IMR-90 (cell line): ENCODE measurements around the gene APPBP2. TPM values are rescaled to one million over a fixed set of nuclear protein-coding genes. Genes with fewer than 3 reads are reported as not detected.

Source experiments
- ATAC-seq: fragments of 200-7000 bp; cut with Tn5 transposase; 2 replicates; pipeline ENCODE4 v1.9.1; 2020; ENCODE audit warnings: low read depth, mild to moderate bottlenecking, moderate library complexity
- BruUV-seq: library from RNA; stranded (reverse); fragments of 400-500 nt; replicated peaks from 2 replicates; lab custom pipeline; 2021; lab: Mats Ljungman, UMichigan
- CTCF ChIA-PET: fragments of 300-600 bp; formaldehyde crosslinking; extraction: SDS; loops from one replicate; lab custom pipeline; 2021; ENCODE audit warnings: antibody characterized with exemption; lab: Yijun Ruan, JAX
- POLR2A ChIA-PET: fragments of 300-600 bp; sonication (Branson Sonifier 250); formaldehyde crosslinking; loops from one replicate; lab custom pipeline; 2022; ENCODE audit warnings: antibody characterized with exemption; ENCODE audit not compliant: unreplicated experiment; lab: Charles Lee
- DNase-seq: peaks from one replicate; pipeline ENCODE4 v3.0.0; 2013
- H2AFZ ChIP-seq: replicated peaks from 2 replicates; pipeline ENCODE3; 2013; ENCODE audit warnings: low read length, mild to moderate bottlenecking; ENCODE audit not compliant: poor library complexity
- H2AK5ac ChIP-seq: 2 replicates; pipeline ENCODE4 v1.6.1; 2013; ENCODE audit warnings: low read depth, low read length, inconsistent platforms
- H2AK9ac ChIP-seq: replicated peaks from 2 replicates; pipeline ENCODE3; 2013; ENCODE audit warnings: mild to moderate bottlenecking, low read depth, low read length, moderate library complexity; ENCODE audit not compliant: poor library complexity
- H2BK120ac ChIP-seq: 2 replicates; pipeline ENCODE4 v1.6.1; 2013; ENCODE audit warnings: low read depth, low read length, inconsistent platforms
- H2BK15ac ChIP-seq: 3 replicates; pipeline ENCODE4 v1.6.1; 2013; ENCODE audit warnings: low read depth, low read length, inconsistent platforms
- H2BK20ac ChIP-seq: 2 replicates; pipeline ENCODE4 v1.6.1; 2013; ENCODE audit warnings: low read depth, mild to moderate bottlenecking, inconsistent platforms, low read length, moderate library complexity
- H2BK5ac ChIP-seq: 2 replicates; pipeline ENCODE4 v1.6.1; 2013; ENCODE audit warnings: mild to moderate bottlenecking, low read depth, low read length, inconsistent platforms; ENCODE audit not compliant: poor library complexity, severe bottlenecking
- H3K14ac ChIP-seq: replicated peaks from 2 replicates; pipeline ENCODE4 v1.6.1; 2013; ENCODE audit warnings: low read depth, low read length, inconsistent platforms
- H3K18ac ChIP-seq: 2 replicates; pipeline ENCODE4 v1.6.1; 2013; ENCODE audit warnings: low read depth, low read length, control low read depth
- H3K23ac ChIP-seq: 2 replicates; pipeline ENCODE4 v1.6.1; 2013; ENCODE audit warnings: low read depth, low read length, inconsistent platforms
- H3K27ac ChIP-seq: 2 replicates; pipeline ENCODE4 v1.5.1; 2013; ENCODE audit warnings: mild to moderate bottlenecking, control low read depth, low read length; ENCODE audit not compliant: insufficient read depth
- H3K27me3 ChIP-seq: 2 replicates; pipeline ENCODE4 v1.6.1; 2013; ENCODE audit warnings: low read length; ENCODE audit not compliant: control insufficient read depth, insufficient read depth
- H3K36me3 ChIP-seq: 2 replicates; pipeline ENCODE4 v1.6.1; 2013; ENCODE audit warnings: low read length, mixed read lengths; ENCODE audit not compliant: control insufficient read depth, insufficient read depth
- H3K4ac ChIP-seq: 2 replicates; pipeline ENCODE4 v1.6.1; 2013; ENCODE audit warnings: low read depth, low read length, inconsistent platforms
- H3K4me1 ChIP-seq: 2 replicates; pipeline ENCODE4 v1.6.1; 2013; ENCODE audit warnings: low read length, mixed read lengths; ENCODE audit not compliant: control insufficient read depth, insufficient read depth
- H3K4me2 ChIP-seq: 2 replicates; pipeline ENCODE4 v1.6.1; 2013; ENCODE audit warnings: low read depth, mild to moderate bottlenecking, control low read depth, low read length, moderate library complexity
- H3K4me3 ChIP-seq: 2 replicates; pipeline ENCODE4 v1.5.1; 2013; ENCODE audit warnings: low read depth, mild to moderate bottlenecking, control low read depth, low read length, moderate library complexity; ENCODE audit not compliant: insufficient read depth
- H3K56ac ChIP-seq: 2 replicates; pipeline ENCODE4 v1.6.1; 2013; ENCODE audit warnings: low read length, inconsistent platforms; ENCODE audit not compliant: insufficient read depth; ENCODE audit errors: extremely low read depth
- H3K79me1 ChIP-seq, 2 experiments: 2 replicates each; pipeline ENCODE4 v1.6.1; 2013; ENCODE audit warnings: low read length in 2 of 2, inconsistent platforms in 1 of 2, low read depth in 1 of 2
- H3K9ac ChIP-seq: 2 replicates; pipeline ENCODE4 v1.6.1; 2013; ENCODE audit warnings: low read depth, low read length, control low read depth
- H3K9me1 ChIP-seq: 2 replicates; pipeline ENCODE4 v1.6.1; 2013; ENCODE audit warnings: low read length, inconsistent platforms; ENCODE audit not compliant: insufficient read depth
- H3K9me3 ChIP-seq: 2 replicates; pipeline ENCODE4 v1.6.1; 2013; ENCODE audit warnings: low read length; ENCODE audit not compliant: control insufficient read depth, insufficient read depth
- H4K20me1 ChIP-seq: 2 replicates; pipeline ENCODE4 v1.6.1; 2013; ENCODE audit warnings: low read length, inconsistent platforms; ENCODE audit not compliant: insufficient read depth
- H4K5ac ChIP-seq: 2 replicates; pipeline ENCODE4 v1.6.1; 2013; ENCODE audit warnings: mild to moderate bottlenecking, low read depth, low read length, control low read depth
- H4K8ac ChIP-seq, 2 experiments: 2 replicates each; pipeline ENCODE4 v1.6.1; 2013; ENCODE audit warnings: low read depth in 2 of 2, low read length in 2 of 2, control low read depth in 1 of 2, inconsistent platforms in 1 of 2
- H4K91ac ChIP-seq: 2 replicates; pipeline ENCODE4 v1.6.1; 2013; ENCODE audit warnings: low read depth, low read length, inconsistent platforms; ENCODE audit not compliant: insufficient read depth
- BHLHE40 ChIP-seq: fragments of 150-350 bp; IDR thresholded peaks from 2 replicates; pipeline ENCODE4 v1.6.1; 2016; ENCODE audit warnings: mild to moderate bottlenecking, low read depth, low read length
- CEBPB ChIP-seq: IDR thresholded peaks from 2 replicates; pipeline ENCODE4 v1.6.1; 2012; ENCODE audit warnings: low read depth, low read length, improper control_type of control experiment
- CHD1 ChIP-seq: IDR thresholded peaks from 2 replicates; pipeline ENCODE4 v1.6.1; 2012; ENCODE audit warnings: low read depth, low read length, improper control_type of control experiment
- CTCF ChIP-seq: conservative IDR thresholded peaks from 2 replicates; pipeline ENCODE4 v1.5.1; 2012; ENCODE audit warnings: mild to moderate bottlenecking, low read depth, low read length, improper control_type of control experiment
- ELK1 ChIP-seq: fragments of 150-350 bp; IDR thresholded peaks from 2 replicates; pipeline ENCODE4 v1.6.1; 2016; ENCODE audit warnings: low read depth, mild to moderate bottlenecking, low read length, moderate library complexity, borderline replicate concordance
- FOS ChIP-seq: fragments of 150-350 bp; IDR thresholded peaks from 2 replicates; pipeline ENCODE4 v1.6.1; 2016; ENCODE audit warnings: low read depth, low read length
- MAFK ChIP-seq: IDR thresholded peaks from 2 replicates; pipeline ENCODE4 v1.6.1; 2012; ENCODE audit warnings: low read depth, low read length, improper control_type of control experiment
- MAZ ChIP-seq: IDR thresholded peaks from 2 replicates; pipeline ENCODE4 v1.6.1; 2012; ENCODE audit warnings: low read depth, mild to moderate bottlenecking, low read length, improper control_type of control experiment, moderate library complexity, borderline replicate concordance
- MXI1 ChIP-seq: IDR thresholded peaks from 2 replicates; pipeline ENCODE4 v1.6.1; 2012; ENCODE audit warnings: low read depth, mild to moderate bottlenecking, low read length, moderate library complexity, borderline replicate concordance
- NFE2L2 ChIP-seq: fragments of 150-350 bp; IDR thresholded peaks from 2 replicates; pipeline ENCODE4 v1.6.1; 2016; ENCODE audit warnings: low read depth, mild to moderate bottlenecking, low read length
- POLR2A ChIP-seq: IDR thresholded peaks from 2 replicates; pipeline ENCODE4 v1.6.1; 2012; ENCODE audit warnings: mild to moderate bottlenecking, low read depth, low read length
- RAD21 ChIP-seq: IDR thresholded peaks from 2 replicates; pipeline ENCODE4 v1.6.1; 2012; ENCODE audit warnings: low read length, improper control_type of control experiment
- RCOR1 ChIP-seq: IDR thresholded peaks from 2 replicates; pipeline ENCODE4 v1.6.1; 2012; ENCODE audit warnings: mild to moderate bottlenecking, low read length, improper control_type of control experiment; ENCODE audit not compliant: insufficient replicate concordance
- RFX5 ChIP-seq: IDR thresholded peaks from 2 replicates; pipeline ENCODE4 v1.8.0; 2012; ENCODE audit warnings: low read depth, mild to moderate bottlenecking, low read length, moderate library complexity
- SMC3 ChIP-seq: fragments of 150-350 bp; IDR thresholded peaks from 2 replicates; pipeline ENCODE4 v1.6.1; 2016; ENCODE audit warnings: low read depth, mild to moderate bottlenecking, antibody characterized with exemption, low read length, moderate library complexity
- USF2 ChIP-seq: fragments of 150-350 bp; IDR thresholded peaks from 2 replicates; pipeline ENCODE4 v1.6.1; 2017; ENCODE audit warnings: mild to moderate bottlenecking, antibody characterized with exemption, low read length, low read depth
- WGBS, 2 experiments: methylation state at CpG; one replicate each; pipeline versions ENCODE4 v1.1.5 to v1.1.7; 2013; ENCODE audit warnings: missing lambda C conversion rate in 2 of 2; ENCODE audit not compliant: insufficient read length in 1 of 2; ENCODE audit errors: extremely low coverage in 2 of 2; 5-methylcytosine and 5-hydroxymethylcytosine counted together
- dilution Hi-C: fragments of 300-500 bp; cut with HindIII; formaldehyde crosslinking; loops from one replicate; pipeline ENCODE4 v1.14.3; 2018; ENCODE audit warnings: low sequenced_read_pairs; ENCODE audit not compliant: unreplicated experiment
- in situ Hi-C: fragments of 300-500 bp; cut with MboI; formaldehyde crosslinking; loops from 3 replicates; pipeline ENCODE4 v1.14.3; 2019; ENCODE audit warnings: low sequenced_read_pairs, inconsistent platforms, mixed read lengths
- intact Hi-C: fragments of 100-400 bp; cut with micrococcal nuclease; formaldehyde crosslinking; loops from 2 replicates; pipeline ENCODE4 v1.10.0; 2022
- polyA plus RNA-seq, 3 experiments: library from polyadenylated mRNA; depleted of rRNA; stranded (reverse); fragments of >200 nt; gene quantifications; 2 replicates each; pipeline ENCODE4 v1.2.3, GENCODE V29; 2012; ENCODE audit warnings: low replicate concordance in 1 of 3
- total RNA-seq: library from RNA; depleted of rRNA; stranded (reverse); fragments of >200 nt; gene quantifications from 2 replicates; pipeline ENCODE4 v1.2.3, GENCODE V29; 2012

Gene APPBP2
- total and polyA plus RNA-seq, 2 of the 4 experiments (the other 2 are of a cell fraction): 12.3 to 93.9 TPM

GRCh38 chr17:60539807-60540206 is 13.8 kb upstream of the APPBP2 start:
- Histone ChIP-seq H3K4me3 (no peak overlapping the region), H3K4me2 (no peak overlapping the region), H3K79me1 (no peaks in the 10 kb centered on the region; a peak in 1 of 4 replicates), H2BK120ac (no peak overlapping the region), H3K27ac (no peak overlapping the region), H2BK20ac (no peak overlapping the region), H3K23ac (no peak overlapping the region), H4K91ac (no peak overlapping the region), H3K36me3 (no peaks in the 10 kb centered on the region), H3K9ac (no peak overlapping the region), H2AK9ac (no peak overlapping the region), H2AK5ac (no peak overlapping the region), H3K18ac (no peak overlapping the region), H3K4me1 (peaks cover 10% of the 10 kb centered on the region), H2BK5ac (no peak overlapping the region), H3K56ac (no peak overlapping the region), H3K9me1 (peaks cover 3% of the 10 kb centered on the region; the same call in 1 of the 2 replicates), H3K9me3 (no peaks in the 10 kb centered on the region), H3K27me3 (no peaks in the 10 kb centered on the region), H4K5ac (no peak overlapping the region), H4K8ac (no peak overlapping the region), H2AFZ (no peak overlapping the region), H3K14ac (no peak overlapping the region), H4K20me1 (peaks cover 10% of the 10 kb centered on the region; the same call in 1 of the 2 replicates), H3K4ac (no peak overlapping the region), H2BK15ac (no peak overlapping the region)
- dilution Hi-C loops (no loop called here), intact Hi-C loops (no loop called here), in situ Hi-C loops (no loop called here)
- TF ChIP-seq FOS (no peak), SMC3 (no peak), RCOR1 (no peak), CTCF (no peak), MAZ (no peak), ELK1 (no peak), BHLHE40 (no peak), POLR2A (no peak), USF2 (no peak), MXI1 (no peak), RAD21 (no peak), NFE2L2 (no peak), RFX5 (no peak), CEBPB (no peak), MAFK (no peak), CHD1 (no peak)
- ChIA-PET POLR2A (no interaction called here), CTCF (no interaction called here)
- ATAC-seq (no peak), DNase-seq (no peak)
- BruUV-seq: no TSS peak
- WGBS, 2 experiments: no CpG with 5 or more reads among the region's 2 CpGs
